Esophagus (tissue), 2 donors: ENCODE results near the gene LAMB1. TPM values are rescaled to one million over a fixed set of nuclear protein-coding genes. Genes with fewer than 3 reads are reported as not detected.

Source experiments
- H3K27ac ChIP-seq, 2 donors: one replicate each; pipeline ENCODE4 v1.5.1; 2013; ENCODE audit warnings: low read depth in 2 of 2, mild to moderate bottlenecking in 2 of 2, inconsistent platforms in 1 of 2, low read length in 1 of 2, moderate library complexity in 1 of 2
- H3K27me3 ChIP-seq, 2 donors: one replicate each; pipeline ENCODE4 v1.6.1; 2013; ENCODE audit warnings: low read length in 2 of 2, control low read depth in 1 of 2, mild to moderate bottlenecking in 1 of 2; ENCODE audit not compliant: insufficient read depth in 2 of 2, control insufficient read depth in 1 of 2
- H3K36me3 ChIP-seq, 2 donors: one replicate each; pipeline ENCODE4 v1.6.1; 2013; ENCODE audit warnings: low read length in 1 of 2; ENCODE audit not compliant: control insufficient read depth in 2 of 2, insufficient read depth in 2 of 2
- H3K4me1 ChIP-seq, 2 donors: one replicate each; pipeline ENCODE4 v1.6.1; 2013; ENCODE audit warnings: low read length in 1 of 2; ENCODE audit not compliant: control insufficient read depth in 2 of 2, insufficient read depth in 2 of 2
- H3K4me3 ChIP-seq, 2 donors: one replicate each; pipeline ENCODE4 v1.5.1; 2013; ENCODE audit warnings: low read length in 2 of 2, mild to moderate bottlenecking in 2 of 2, low read depth in 1 of 2, moderate library complexity in 1 of 2
- H3K9me3 ChIP-seq, 2 donors: one replicate each; pipeline ENCODE4 v1.6.1; 2013; ENCODE audit warnings: mild to moderate bottlenecking in 2 of 2, low read depth in 1 of 2, low read length in 1 of 2, moderate library complexity in 1 of 2; ENCODE audit not compliant: control insufficient read depth in 2 of 2, insufficient read depth in 1 of 2
- WGBS, 2 donors: extraction: QIAGEN DNeasy Blood & Tissue Kit; methylation state at CpG; one replicate each; pipeline ENCODE4 v1.1.7; 2013; 5-methylcytosine and 5-hydroxymethylcytosine counted together
- polyA plus RNA-seq, 2 donors: library from polyadenylated mRNA; stranded (reverse); fragments of 200-250 nt; gene quantifications; one replicate each; pipeline ENCODE4 v1.2.3, GENCODE V29; 2013
- donor health status: healthy with polysubstance abuse.
- donor health status: Bipolar disorder and iron deficiency.

The LAMB1 gene
- polyA plus RNA-seq, 2 donors, result 25.2 to 27.5 TPM

GRCh38 chr7:107953265-107953923 is 49.6 kb downstream of the LAMB1 start:
- Histone ChIP-seq H3K27ac (no peak overlapping the region), H3K4me3 (no peak overlapping the region), H3K9me3 (no peaks in the 10 kb centered on the region), H3K36me3 (peaks cover 0 to 6% of the 10 kb centered on the region in 2 donors), H3K4me1 (peaks cover 0 to 4% of the 10 kb centered on the region in 2 donors), H3K27me3 (no peaks in the 10 kb centered on the region)
- 75 to 76% methylated on average over 10 of the region's 10 CpGs for WGBS, 2 donors

- Histone ChIP-seq H3K36me3 (peaks cover 0 to 6% of the 10 kb centered on the region in 2 donors), H3K9me3 (no peaks in the 10 kb centered on the region), H3K4me1 (peaks cover 0 to 4% of the 10 kb centered on the region in 2 donors), H3K27me3 (no peaks in the 10 kb centered on the region), H3K4me3 (no peak overlapping the region), H3K27ac (peak overlapping the region in 1 of 2 donors; percentile 59)
- whole genome bisulfite sequencing, 2 donors, result 80% methylated on average over 9 of the region's 9 CpGs
These were observed 51.1 kb downstream of the LAMB1 start for GRCh38 chr7:107951896-107952295.

GRCh38 chr7:107951172-107951787 is 51.7 kb downstream of the LAMB1 start:
- WGBS, 2 donors, result 89 to 94% methylated on average over 14 of the region's 14 CpGs
- H3K27ac ChIP-seq, result no peak overlapping the region
- H3K4me1 ChIP-seq, result peaks cover 0 to 4% of the 10 kb centered on the region in 2 donors
- H3K36me3 ChIP-seq, result peaks cover 0 to 6% of the 10 kb centered on the region in 2 donors
- no peaks in the 10 kb centered on the region for H3K27me3 ChIP-seq
- H3K4me3 ChIP-seq, result no peak overlapping the region
- H3K9me3 ChIP-seq, result no peaks in the 10 kb centered on the region

- no peak overlapping the region for H3K27ac ChIP-seq
- peaks cover 2 to 6% of the 10 kb centered on the region in 2 donors for H3K36me3 ChIP-seq
- peaks cover 0 to 4% of the 10 kb centered on the region in 2 donors for H3K4me1 ChIP-seq
- WGBS, 2 donors, result 68 to 69% methylated on average over 1 of the region's 1 CpG
- no peaks in the 10 kb centered on the region for H3K9me3 ChIP-seq
- H3K4me3 ChIP-seq, result no peak overlapping the region
- no peaks in the 10 kb centered on the region for H3K27me3 ChIP-seq
These were observed 53.5 kb downstream of the LAMB1 start for GRCh38 chr7:107949443-107949935.

- 62 to 75% methylated on average over 7 of the region's 7 CpGs for WGBS, 2 donors
- Histone ChIP-seq H3K36me3 (peaks cover 2 to 6% of the 10 kb centered on the region in 2 donors), H3K4me3 (no peak overlapping the region), H3K9me3 (no peaks in the 10 kb centered on the region), H3K27ac (no peak overlapping the region), H3K27me3 (no peaks in the 10 kb centered on the region), H3K4me1 (peaks cover 0 to 4% of the 10 kb centered on the region in 2 donors)
These were observed 54.1 kb downstream of the LAMB1 start for GRCh38 chr7:107948645-107949442.

GRCh38 chr7:107946881-107947280 is 56.1 kb downstream of the LAMB1 start:
- Histone ChIP-seq H3K4me3 (no peak overlapping the region), H3K27me3 (no peaks in the 10 kb centered on the region), H3K9me3 (no peaks in the 10 kb centered on the region), H3K27ac (no peak overlapping the region), H3K36me3 (peaks cover 2 to 5% of the 10 kb centered on the region in 2 donors), H3K4me1 (peaks cover 0 to 3% of the 10 kb centered on the region in 2 donors)
- 79 to 87% methylated on average over 6 of the region's 6 CpGs for WGBS, 2 donors

- Histone ChIP-seq H3K9me3 (no peaks in the 10 kb centered on the region), H3K27ac (no peak overlapping the region), H3K4me1 (no peaks in the 10 kb centered on the region), H3K27me3 (no peaks in the 10 kb centered on the region), H3K4me3 (no peak overlapping the region), H3K36me3 (peaks cover 2% of the 10 kb centered on the region in 2 donors)
- WGBS, 2 donors, result 56 to 58% methylated on average over 2 of the region's 2 CpGs
These were observed 56.5 kb downstream of the LAMB1 start for GRCh38 chr7:107946451-107946850.

GRCh38 chr7:107945332-107945731 is 57.6 kb downstream of the LAMB1 start:
- Histone ChIP-seq H3K4me1 (no peaks in the 10 kb centered on the region), H3K36me3 (peaks cover 2% of the 10 kb centered on the region in 2 donors), H3K4me3 (no peak overlapping the region), H3K27ac (no peak overlapping the region), H3K27me3 (no peaks in the 10 kb centered on the region), H3K9me3 (no peaks in the 10 kb centered on the region)
- 91 to 96% methylated on average over 2 of the region's 2 CpGs for WGBS, 2 donors

DNA sequence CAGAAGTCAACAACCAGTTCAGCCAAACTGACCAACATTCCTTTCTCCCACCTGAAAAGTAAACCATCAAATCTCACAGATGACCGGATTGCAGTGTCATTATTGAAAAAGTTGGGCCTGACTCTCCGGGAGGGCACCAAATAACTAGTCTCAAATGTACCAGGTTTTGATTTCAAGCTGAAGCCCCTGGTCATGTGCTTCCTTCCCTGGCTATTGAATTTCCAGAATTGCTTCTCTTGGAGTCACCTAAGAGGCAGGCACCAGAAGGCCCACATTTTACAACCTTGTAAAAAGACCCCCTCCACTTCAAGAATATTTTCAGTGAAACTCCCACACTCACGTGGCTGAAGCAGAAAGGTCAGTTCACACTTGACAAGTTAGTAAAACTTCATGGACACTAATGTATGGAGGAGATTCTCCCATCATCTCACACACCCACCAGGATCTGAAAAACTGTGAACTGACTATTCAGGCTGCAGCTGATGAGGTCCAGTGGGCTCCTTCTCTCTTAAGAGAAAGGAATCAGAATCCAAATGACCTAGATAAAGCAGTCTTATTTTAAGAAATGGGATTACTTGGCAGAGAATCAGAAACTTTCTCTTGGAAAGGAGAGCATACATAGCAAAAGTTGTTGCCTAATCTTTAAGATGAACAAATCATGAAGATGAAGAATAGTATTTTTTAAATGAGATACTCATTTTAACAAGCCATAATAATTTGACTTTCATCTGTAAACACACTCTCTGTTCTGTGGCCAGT is 58.4 kb downstream of the LAMB1 start:
- H3K27ac ChIP-seq, result no peak overlapping the region
- H3K4me3 ChIP-seq, result no peak overlapping the region
- peaks cover 2 to 6% of the 10 kb centered on the region in 2 donors for H3K36me3 ChIP-seq
- H3K9me3 ChIP-seq, result no peaks in the 10 kb centered on the region
- 84 to 89% methylated on average over 3 of the region's 3 CpGs for WGBS, 2 donors
- H3K4me1 ChIP-seq, result peaks cover 0 to 4% of the 10 kb centered on the region in 2 donors
- H3K27me3 ChIP-seq, result no peaks in the 10 kb centered on the region
